K562 (cell line): ENCODE measurements around the gene USP2. TPM values are rescaled to one million over a fixed set of nuclear protein-coding genes. Genes with fewer than 3 reads are reported as not detected.

ENCODE experiments used
- CBFA2T2 ChIP-seq: fragments of 450-650 bp; conservative IDR thresholded peaks from 2 replicates; pipeline ENCODE4 v1.6.1; 2017; ENCODE audit warnings: mild to moderate bottlenecking
- CREBBP ChIP-seq: IDR thresholded peaks from one replicate; pipeline ENCODE4 v1.6.1; 2012; ENCODE audit warnings: low read depth, mild to moderate bottlenecking, control low read depth, inconsistent platforms, low read length
- HNRNPLL ChIP-seq: fragments of 200-400 bp; formaldehyde crosslinking; IDR thresholded peaks from 2 replicates; pipeline ENCODE4 v1.6.1; 2017; ENCODE audit warnings: low read length, low read depth, mild to moderate bottlenecking; ENCODE audit not compliant: poor library complexity, severe bottlenecking
- ID3 ChIP-seq, 2 experiments: fragments of 250-450 bp in 1 of 2; fragments of 450-650 bp in 1 of 2; sonication (Bioruptor Pico) in 1 of 2; IDR thresholded peaks; 2 replicates each; pipeline versions ENCODE4 v1.6.1 to v1.8.0; 2016 to 2021; ENCODE audit warnings: mild to moderate bottlenecking in 2 of 2, moderate library complexity in 2 of 2, missing compliant biosample characterization in 1 of 2, missing genetic modification characterization in 1 of 2
- JUN ChIP-seq, 2 experiments: sonication (generic) in 1 of 2; formaldehyde crosslinking in 1 of 2; IDR thresholded peaks; 2 replicates each; pipeline versions ENCODE4 v1.6.1 to v1.8.0; 2012 to 2022; ENCODE audit warnings: borderline replicate concordance in 2 of 2, mild to moderate bottlenecking in 2 of 2, improper control_type of control experiment in 1 of 2, low read depth in 1 of 2, low read length in 1 of 2, missing genetic modification reagents in 1 of 2
- LARP7 ChIP-seq: fragments of 450-650 bp; IDR thresholded peaks from 2 replicates; pipeline ENCODE4 v1.6.1; 2016
- MTA1 ChIP-seq: fragments of 450-650 bp; IDR thresholded peaks from 2 replicates; pipeline ENCODE4 v1.6.1; 2017; ENCODE audit warnings: borderline replicate concordance
- NFATC3 ChIP-seq: fragments of 450-650 bp; IDR thresholded peaks from 2 replicates; pipeline ENCODE4 v1.6.1; 2017; ENCODE audit warnings: mild to moderate bottlenecking
- NR4A1 ChIP-seq, 2 experiments: fragments of 250-450 bp in 1 of 2; fragments of 450-650 bp in 1 of 2; sonication (Bioruptor Pico) in 1 of 2; IDR thresholded peaks; 2 replicates each; pipeline versions ENCODE4 v1.4.0 to v1.6.1; 2016 to 2020; ENCODE audit warnings: mild to moderate bottlenecking in 2 of 2, missing compliant biosample characterization in 1 of 2, missing genetic modification characterization in 1 of 2, moderate library complexity in 1 of 2
- POLR2G ChIP-seq: fragments of 200-400 bp; formaldehyde crosslinking; IDR thresholded peaks from 2 replicates; pipeline ENCODE4 v1.6.1; 2017; ENCODE audit warnings: low read depth, mild to moderate bottlenecking, antibody characterized with exemption, low read length, moderate library complexity
- RBM25 ChIP-seq: fragments of 200-400 bp; formaldehyde crosslinking; IDR thresholded peaks from 2 replicates; pipeline ENCODE4 v1.6.1; 2018; ENCODE audit warnings: low read length, low read depth, moderate library complexity; ENCODE audit not compliant: severe bottlenecking
- RFX7 ChIP-seq: fragments of 250-450 bp; sonication (Bioruptor Pico); IDR thresholded peaks from 2 replicates; pipeline ENCODE4 v1.5.1; 2021; ENCODE audit warnings: mild to moderate bottlenecking
- SMAD4 ChIP-seq: fragments of 250-450 bp; sonication (Bioruptor Pico); conservative IDR thresholded peaks from 2 replicates; pipeline ENCODE4 v1.8.0; 2021; ENCODE audit warnings: inconsistent platforms, mild to moderate bottlenecking, moderate library complexity
- TEAD4 ChIP-seq, 2 experiments: sonication (generic) in 1 of 2; formaldehyde crosslinking in 1 of 2; IDR thresholded peaks; 2 replicates each; pipeline versions ENCODE4 v1.6.1 to v1.8.0; 2012 to 2022; ENCODE audit warnings: borderline replicate concordance in 1 of 2, inconsistent platforms in 1 of 2, low read length in 1 of 2, mild to moderate bottlenecking in 1 of 2, missing genetic modification reagents in 1 of 2
- TFAP4 ChIP-seq: sonication (generic); formaldehyde crosslinking; IDR thresholded peaks from 2 replicates; pipeline ENCODE4 v1.8.0; 2022; ENCODE audit warnings: missing genetic modification reagents, mild to moderate bottlenecking, moderate library complexity, borderline replicate concordance
- TRIM24 ChIP-seq, 2 experiments: fragments of 450-650 bp; IDR thresholded peaks; 2 replicates each; pipeline ENCODE4 v1.6.1; 2016
- ZNF124 ChIP-seq: sonication (generic); formaldehyde crosslinking; IDR thresholded peaks from 2 replicates; pipeline ENCODE4 v1.8.1; 2022; ENCODE audit warnings: missing genetic modification reagents
- ZNF644 ChIP-seq: fragments of 200-800 bp; sonication (Bioruptor generic); IDR thresholded peaks from 2 replicates; pipeline ENCODE4 v1.6.1; 2016; ENCODE audit warnings: low read depth, missing genetic modification characterization, missing compliant biosample characterization
- polyA plus RNA-seq, 8 experiments: library from polyadenylated mRNA; depleted of rRNA in 4 of 8; stranded (reverse) in 5 of 8; unstranded in 3 of 8; fragments of >200 nt; fragmentation: Nextera tagmentation in 2 of 8; fragmentation: Illumina TruSeq in 1 of 8; extraction: Ambion mirVana in 2 of 8; extraction: Trizol in 1 of 8; gene quantifications; 2 replicates each; pipeline versions ENCODE4 v1.2.1 to v1.2.3, GENCODE V29; 2011 to 2014; ENCODE audit warnings: inconsistent platforms in 1 of 8, missing spikeins in 1 of 8
- total RNA-seq, 7 experiments: library from RNA; depleted of rRNA in 6 of 7; stranded (reverse); fragments of >200 nt in 6 of 7; fragmentation: Illumina TruSeq in 2 of 7; extraction: Trizol in 2 of 7; gene quantifications; 2 replicates each; pipeline versions ENCODE4 v1.2.1 to v1.2.3, GENCODE V29; 2011 to 2021; ENCODE audit warnings: low replicate concordance in 1 of 7
- TF ChIP-seq, protein P1 (sequence below): sonication (generic); formaldehyde crosslinking; IDR thresholded peaks from 2 replicates; pipeline ENCODE4 v1.9.0; 2022; ENCODE audit warnings: mild to moderate bottlenecking, missing genetic modification reagents
- TF ChIP-seq, protein P2 (sequence below): fragments of 250-450 bp; sonication (Bioruptor Pico); IDR thresholded peaks from 2 replicates; pipeline ENCODE4 v1.8.0; 2022; ENCODE audit warnings: inconsistent platforms, mild to moderate bottlenecking, moderate library complexity, borderline replicate concordance

The USP2 gene
- total and polyA plus RNA-seq, 9 of the 15 experiments (the other 6 are each of a cell fraction or from before 2014, with no cell fraction given), result 2.8 to 16.9 (median 3.9) TPM

GRCh38 chr11:119318240-119319135, 63.0 kb downstream of the USP2 start (continued):
- no peak for TF ChIP-seq NFATC3
- TF ChIP-seq RBM25, result no peak
- TF ChIP-seq, protein P1, sequence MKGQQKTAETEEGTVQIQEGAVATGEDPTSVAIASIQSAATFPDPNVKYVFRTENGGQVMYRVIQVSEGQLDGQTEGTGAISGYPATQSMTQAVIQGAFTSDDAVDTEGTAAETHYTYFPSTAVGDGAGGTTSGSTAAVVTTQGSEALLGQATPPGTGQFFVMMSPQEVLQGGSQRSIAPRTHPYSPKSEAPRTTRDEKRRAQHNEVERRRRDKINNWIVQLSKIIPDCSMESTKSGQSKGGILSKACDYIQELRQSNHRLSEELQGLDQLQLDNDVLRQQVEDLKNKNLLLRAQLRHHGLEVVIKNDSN (CRISPR knock-in tag), result no peak
- TF ChIP-seq ZNF644, result no peak
- no peak for TF ChIP-seq TEAD4 (IDR thresholded peaks at IDR 0.05; ENCODE audit: low read length)
- no peak for TF ChIP-seq TEAD4 (CRISPR knock-in tag; IDR thresholded peaks at IDR 0.05; ENCODE audit: borderline replicate concordance)
- no peak for TF ChIP-seq CBFA2T2
- TF ChIP-seq ZNF124 (CRISPR knock-in tag), result no peak
- no peak for TF ChIP-seq CREBBP
- no peak for TF ChIP-seq RFX7 (CRISPR knock-in tag)
- TF ChIP-seq HNRNPLL, result no peak
- TF ChIP-seq ID3 (CRISPR knock-in tag; IDR thresholded peaks at IDR 0.05), result no peak
- no peak for TF ChIP-seq ID3 (tag; IDR thresholded peaks at IDR 0.05)
- TF ChIP-seq MTA1, result peak; percentile 64
- TF ChIP-seq LARP7, result no peak
- peak; percentile 69; the same call in 1 of the 2 replicates for TF ChIP-seq JUN (IDR thresholded peaks at IDR 0.05; ENCODE audit: borderline replicate concordance, low read depth, low read length)
- no peak for TF ChIP-seq JUN (CRISPR knock-in tag; IDR thresholded peaks at IDR 0.05; ENCODE audit: borderline replicate concordance)
- peak; percentile 48 for TF ChIP-seq SMAD4 (CRISPR knock-in tag)
- TF ChIP-seq TFAP4 (CRISPR knock-in tag), result peak; percentile 25; the same call in 1 of the 2 replicates
- TF ChIP-seq NR4A1 (CRISPR knock-in tag; IDR thresholded peaks at IDR 0.05), result no peak
- 0 out of 2 replicates have a peak, but pooled peaks have one; percentile 14 for TF ChIP-seq NR4A1 (tag; IDR thresholded peaks at IDR 0.05)
- TF ChIP-seq, protein P2, sequence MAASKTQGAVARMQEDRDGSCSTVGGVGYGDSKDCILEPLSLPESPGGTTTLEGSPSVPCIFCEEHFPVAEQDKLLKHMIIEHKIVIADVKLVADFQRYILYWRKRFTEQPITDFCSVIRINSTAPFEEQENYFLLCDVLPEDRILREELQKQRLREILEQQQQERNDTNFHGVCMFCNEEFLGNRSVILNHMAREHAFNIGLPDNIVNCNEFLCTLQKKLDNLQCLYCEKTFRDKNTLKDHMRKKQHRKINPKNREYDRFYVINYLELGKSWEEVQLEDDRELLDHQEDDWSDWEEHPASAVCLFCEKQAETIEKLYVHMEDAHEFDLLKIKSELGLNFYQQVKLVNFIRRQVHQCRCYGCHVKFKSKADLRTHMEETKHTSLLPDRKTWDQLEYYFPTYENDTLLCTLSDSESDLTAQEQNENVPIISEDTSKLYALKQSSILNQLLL (CRISPR knock-in tag), result no peak
- TF ChIP-seq TRIM24 (IDR thresholded peaks at IDR 0.05), result peak in 1 of 2 experiments; percentile 8; a peak in 1 of 4 replicates
- peak; percentile 63 for TF ChIP-seq POLR2G
